ENCODE data around the gene TRAF3IP1. TPM values are rescaled to one million over a fixed set of nuclear protein-coding genes. Genes with fewer than 3 reads are reported as not detected.
"Not testable (repeated sequence)": the region's sequence is repeated elsewhere in the genome, so short reads cannot be mapped to it uniquely, and the experiment has no call there.

TRAF3IP1 gene
- total and polyA plus RNA-seq, 2 donors (not counting 1 experiment from before 2014, with no cell fraction given): 1.4 to 15.5 TPM

- intact Hi-C loops (cut with micrococcal nuclease): no loop called here
- TF ChIP-seq CTCF (IDR thresholded peaks at IDR 0.05) (no peak), EZH2 (IDR thresholded peaks at IDR 0.05; ENCODE audit: borderline replicate concordance, insufficient read depth, low read depth, low read length, poor library complexity, severe bottlenecking) (no peak)
- WGBS (ENCODE audit: insufficient coverage): 87% methylated on average over 2 of the region's 2 CpGs
These were observed 12.1 kb upstream of the TRAF3IP1 start for GRCh38 chr2:238308177-238308576.

DNA sequence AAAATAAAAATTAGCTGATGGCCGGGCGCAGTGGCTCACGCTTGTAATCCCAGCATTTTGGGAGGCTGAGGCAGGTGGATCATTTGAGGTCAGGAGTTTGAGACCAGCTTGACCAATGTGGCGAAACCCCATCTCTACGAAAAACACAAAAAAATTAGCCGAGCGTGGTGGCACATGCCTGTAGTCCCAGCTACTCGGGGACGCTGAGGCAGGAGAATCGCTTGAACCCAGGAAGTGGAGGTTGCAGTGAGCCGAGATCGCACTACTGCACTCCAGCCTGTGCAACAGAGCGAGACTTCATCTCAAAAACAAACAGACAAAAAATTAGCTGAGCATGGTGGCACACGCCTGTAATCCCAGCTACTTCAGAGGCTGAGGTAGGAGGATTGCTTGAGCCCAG is 9.6 kb upstream of the TRAF3IP1 start:
- H3K27ac ChIP-seq (ENCODE audit: low read length in 2 of 2); H3K36me3 ChIP-seq (replicated peaks in 1 of 2; ENCODE audit: control extremely low read depth in 1 of 2, control insufficient read depth in 1 of 2, extremely low read depth in 1 of 2, insufficient read depth in 2 of 2, low read length in 1 of 2); DNase-seq; H3K27me3 Mint-ChIP-seq; H3K27me3 ChIP-seq (replicated peaks in 1 of 4; ENCODE audit: control extremely low read depth in 1 of 4, control insufficient read depth in 3 of 4, insufficient read depth in 4 of 4, low read length in 3 of 4); H2AFZ ChIP-seq (ENCODE audit: insufficient read depth, low read depth, low read length, poor library complexity, severe bottlenecking); H3K4me1 ChIP-seq (ENCODE audit: control insufficient read depth in 2 of 2, insufficient read depth in 2 of 2, low read length in 2 of 2); ATAC-seq (ENCODE audit: low read depth); H3K4me2 ChIP-seq (replicated peaks; ENCODE audit: low read depth, low read length, poor library complexity, severe bottlenecking); H3K9ac ChIP-seq (ENCODE audit: low read length); CTCF ChIA-PET; H4K20me1 ChIP-seq (ENCODE audit: control insufficient read depth, insufficient read depth, low read length, poor library complexity, severe bottlenecking); H3K27ac Mint-ChIP-seq; H3K79me2 ChIP-seq (ENCODE audit: control insufficient read depth, insufficient read depth, low read length); intact Hi-C loops (cut with micrococcal nuclease); H3K4me3 ChIP-seq (ENCODE audit: control extremely low read depth in 1 of 5, extremely low read depth in 1 of 5, insufficient read depth in 1 of 5, low read depth in 2 of 5, low read length in 4 of 5); H3K9me3 Mint-ChIP-seq (ENCODE audit: insufficient read depth); H3K4me3 Mint-ChIP-seq; H3K9me3 ChIP-seq (ENCODE audit: control extremely low read depth in 1 of 3, control insufficient read depth in 2 of 3, insufficient read depth in 1 of 3, low read length in 2 of 3): not testable (repeated sequence)
- WGBS (ENCODE audit: insufficient coverage): 60% methylated on average over 5 of the region's 14 CpGs
- peaks cover 10% of the 10 kb centered on the region for H3K4me1 Mint-ChIP-seq
- POLR2A ChIA-PET: interaction anchor here (0.6 kb wide), 1 partner anchor 114 kb away, joined by 3 read pairs; no protein-coding TSS in a partner anchor

More at GRCh38 chr2:238308177-238308576, 12.1 kb upstream of the TRAF3IP1 start:
- H3K4me3 ChIP-seq (ENCODE audit: control extremely low read depth in 1 of 5, extremely low read depth in 1 of 5, insufficient read depth in 1 of 5, low read depth in 2 of 5, low read length in 4 of 5): no peak overlapping the region
- H3K27me3 ChIP-seq (replicated peaks in 1 of 4; ENCODE audit: control extremely low read depth in 1 of 4, control insufficient read depth in 3 of 4, insufficient read depth in 4 of 4, low read length in 3 of 4): no peaks in the 10 kb centered on the region
- H3K4me1 ChIP-seq (ENCODE audit: control insufficient read depth in 2 of 2, insufficient read depth in 2 of 2, low read length in 2 of 2): peaks cover 4 to 7% of the 10 kb centered on the region in 2 donors
- Mint-ChIP-seq H3K27ac (no peak overlapping the region), H3K27me3 (peaks cover 3% of the 10 kb centered on the region), H3K4me3 (no peak overlapping the region), H3K4me1 (peaks cover 10% of the 10 kb centered on the region), H3K9me3 (ENCODE audit: insufficient read depth) (no peaks in the 10 kb centered on the region)
- no peak overlapping the region for H2AFZ ChIP-seq (ENCODE audit: insufficient read depth, low read depth, low read length, poor library complexity, severe bottlenecking)
- CTCF ChIA-PET: no interaction called here
- H3K27ac ChIP-seq (ENCODE audit: low read length in 2 of 2): no peak overlapping the region
- POLR2A ChIA-PET: no interaction called here
- no peaks in the 10 kb centered on the region for H3K79me2 ChIP-seq (ENCODE audit: control insufficient read depth, insufficient read depth, low read length)
- DNase-seq (no peak), ATAC-seq (ENCODE audit: low read depth) (no peak)
- H3K4me2 ChIP-seq (replicated peaks; ENCODE audit: low read depth, low read length, poor library complexity, severe bottlenecking): no peak overlapping the region
- no peaks in the 10 kb centered on the region for H3K9me3 ChIP-seq (ENCODE audit: control extremely low read depth in 1 of 3, control insufficient read depth in 2 of 3, insufficient read depth in 1 of 3, low read length in 2 of 3)
- no peak overlapping the region for H3K9ac ChIP-seq (ENCODE audit: low read length)
- no peaks in the 10 kb centered on the region for H4K20me1 ChIP-seq (ENCODE audit: control insufficient read depth, insufficient read depth, low read length, poor library complexity, severe bottlenecking)
- H3K36me3 ChIP-seq (replicated peaks in 1 of 2; ENCODE audit: control extremely low read depth in 1 of 2, control insufficient read depth in 1 of 2, extremely low read depth in 1 of 2, insufficient read depth in 2 of 2, low read length in 1 of 2): no peaks in the 10 kb centered on the region

Data from B cell (primary cell).